ENCODE results near the gene FRYL. TPM values are rescaled to one million over a fixed set of nuclear protein-coding genes. Genes with fewer than 3 reads are reported as not detected.

FRYL gene
- total and polyA plus RNA-seq, 2 of the 8 experiments (the other 6 are each of a cell fraction or from before 2014, with no cell fraction given): 8.0 to 36.5 TPM

GRCh38 chr4:48596336-48596735, 183.7 kb downstream of the FRYL start:
- DNase-seq (ENCODE audit: low read depth in 1 of 2, low spot score in 2 of 2): no peak
- H2AK5ac ChIP-seq (ENCODE audit: low read depth, low read length): no peak overlapping the region
- H3K18ac ChIP-seq (ENCODE audit: extremely low read depth, low read length): no peak overlapping the region
- H3K4me2 ChIP-seq (ENCODE audit: insufficient read depth in 1 of 2, low read depth in 2 of 2, low read length in 2 of 2): no peak overlapping the region
- no peak overlapping the region for H2BK15ac ChIP-seq (ENCODE audit: low read length)
- no peaks in the 10 kb centered on the region for H3K9me3 ChIP-seq (ENCODE audit: insufficient read depth in 2 of 2, low read depth in 1 of 2, low read length in 1 of 2)
- no peaks in the 10 kb centered on the region for H3K79me2 ChIP-seq (ENCODE audit: control insufficient read depth in 1 of 2, insufficient read depth in 2 of 2, low read length in 2 of 2)
- H3K56ac ChIP-seq (replicated peaks; ENCODE audit: insufficient read length, low read depth, low read length): no peak overlapping the region
- no peak overlapping the region for H2AFZ ChIP-seq (ENCODE audit: low read length)
- no peak overlapping the region for H3K9ac ChIP-seq (replicated peaks in 1 of 4; ENCODE audit: extremely low read depth in 1 of 4, low read depth in 3 of 4, low read length in 3 of 4)
- no peak overlapping the region for H3K23ac ChIP-seq (ENCODE audit: insufficient read length)
- H3K79me1 ChIP-seq (ENCODE audit: low read depth, low read length): no peaks in the 10 kb centered on the region
- H3K14ac ChIP-seq (ENCODE audit: insufficient read length): no peak overlapping the region
- no peaks in the 10 kb centered on the region for H3K27me3 ChIP-seq (replicated peaks in 1 of 4; ENCODE audit: control insufficient read depth in 3 of 4, extremely low read depth in 1 of 4, insufficient read depth in 3 of 4, low read length in 3 of 4)
- H3K4me1 ChIP-seq (replicated peaks in 1 of 4; ENCODE audit: control insufficient read depth in 3 of 4, insufficient read depth in 4 of 4, low read length in 3 of 4): no peaks in the 10 kb centered on the region
- no peak overlapping the region for H4K8ac ChIP-seq (ENCODE audit: extremely low read depth, insufficient read depth, low read length)
- no peak overlapping the region for H3K27ac ChIP-seq (ENCODE audit: low read depth, low read length)
- FAIRE-seq: no peak
- H4K20me1 ChIP-seq (replicated peaks in 1 of 2; ENCODE audit: control insufficient read depth in 1 of 2, insufficient read depth in 2 of 2, low read length in 2 of 2): no peaks in the 10 kb centered on the region
- ChIA-PET POLR2A (ENCODE audit: partially characterized antibody) (interaction anchor here (1.4 kb wide), 1 partner anchor 310 kb away, joined by 4 read pairs; the partner anchor contains the start of gene OCIAD2), CTCF (ENCODE audit: partially characterized antibody) (interaction anchor here (0.7 kb wide), 1 partner anchor 318 kb away, joined by 4 read pairs; no protein-coding TSS in a partner anchor)
- H4K5ac ChIP-seq (ENCODE audit: insufficient read length, low read depth, low read length): no peak overlapping the region
- no peak overlapping the region for H3K4ac ChIP-seq (replicated peaks; ENCODE audit: insufficient read length, low read depth, low read length)
- no peak overlapping the region for H2BK12ac ChIP-seq (ENCODE audit: low read depth, low read length)
- no peak overlapping the region for H4K91ac ChIP-seq (replicated peaks; ENCODE audit: insufficient read length, low read length)
- peaks cover 0 to 5% (median 0%) of the 10 kb centered on the region in 4 experiments; a peak in 1 of 8 replicates for H3K36me3 ChIP-seq (ENCODE audit: control insufficient read depth in 2 of 4, insufficient read depth in 4 of 4, low read length in 3 of 4)
- H2BK120ac ChIP-seq (replicated peaks; ENCODE audit: low read depth, low read length): no peak overlapping the region
- H3K4me3 ChIP-seq (ENCODE audit: extremely low read depth in 1 of 4, insufficient read depth in 2 of 4, low read depth in 3 of 4, low read length in 4 of 4): no peak overlapping the region
- 93% methylated on average over 4 of the region's 4 CpGs; no CpG with 5 or more reads in 1 of the 2 experiments for WGBS, 2 experiments (ENCODE audit: extremely low coverage in 1 of 2, insufficient coverage in 1 of 2, insufficient read length in 1 of 2, insufficient replicate concordance in 2 of 2, low coverage in 1 of 2, low lambda C conversion rate in 2 of 2, missing lambda C conversion rate in 1 of 2)
- H3K23me2 ChIP-seq (ENCODE audit: low read depth, low read length): no peaks in the 10 kb centered on the region
- H2BK5ac ChIP-seq (ENCODE audit: low read depth, low read length): no peak overlapping the region
- no peak overlapping the region for H2BK20ac ChIP-seq (ENCODE audit: low read length)
- TF ChIP-seq CBX5 (IDR thresholded peaks at IDR 0.05; ENCODE audit: low read depth, low read length) (no peak), KDM5A (IDR thresholded peaks at IDR 0.05; ENCODE audit: low read length) (no peak), SIX5 (IDR thresholded peaks at IDR 0.05; ENCODE audit: low read depth, low read length) (no peak), GABPA (IDR thresholded peaks at IDR 0.05; ENCODE audit: borderline replicate concordance, insufficient read depth, low read length) (no peak), CHD1 (IDR thresholded peaks at IDR 0.05; ENCODE audit: low read depth, low read length) (no peak), CHD2 (IDR thresholded peaks at IDR 0.05; ENCODE audit: low read length) (no peak), TCF12 (IDR thresholded peaks at IDR 0.05; ENCODE audit: low read depth, low read length) (no peak), HDAC2 (IDR thresholded peaks at IDR 0.05; ENCODE audit: borderline replicate concordance in 1 of 2, low read depth in 2 of 2, low read length in 2 of 2) (no peak), POU5F1 (IDR thresholded peaks at IDR 0.05; ENCODE audit: low read depth, low read length) (no peak)

Data from H1 (cell line).